ENCODE data around the gene FLVCR1.

Gene FLVCR1

DNA sequence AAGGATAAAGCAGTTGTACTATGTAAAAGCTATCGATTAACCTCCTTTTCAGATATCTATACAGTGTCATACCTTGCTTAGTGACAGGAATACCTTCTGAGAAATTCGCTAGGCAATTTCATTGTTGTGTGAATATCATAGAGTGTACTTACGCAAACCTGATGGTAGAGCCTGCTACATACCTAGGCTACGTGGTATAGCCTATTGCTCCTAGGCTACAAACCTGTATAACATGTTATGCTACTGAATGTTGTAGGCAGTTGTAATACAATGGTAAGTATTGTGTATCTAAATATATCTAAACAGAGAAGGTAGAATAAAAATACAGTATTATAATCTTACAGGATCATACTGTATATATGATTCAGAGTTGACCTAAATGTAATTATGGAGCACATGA, 26.5 kb downstream of the FLVCR1 start:
- H3K14ac ChIP-seq (ENCODE audit: low read length) = no peak overlapping the region
- H2AFZ ChIP-seq (ENCODE audit: insufficient read depth, low read length, poor library complexity) = no peak overlapping the region
- H2AK5ac ChIP-seq (ENCODE audit: low read length) = no peak overlapping the region
- H3K4me2 ChIP-seq (ENCODE audit: low read length) = no peak overlapping the region
- H2BK12ac ChIP-seq (ENCODE audit: low read length) = no peak overlapping the region
- H3K23ac ChIP-seq (ENCODE audit: low read length) = no peak overlapping the region
- no peak overlapping the region for H2BK120ac ChIP-seq (ENCODE audit: insufficient read depth, low read length, poor library complexity)
- WGBS (ENCODE audit: extremely low coverage, insufficient coverage, insufficient read length) = no CpG with 5 or more reads among the region's 4 CpGs
- no peak overlapping the region for H2BK5ac ChIP-seq (ENCODE audit: low read depth, low read length, poor library complexity)
- no peaks in the 10 kb centered on the region for H3K4me1 ChIP-seq (ENCODE audit: control insufficient read depth in 1 of 2, insufficient read depth in 2 of 2, low read length in 2 of 2)
- no peaks in the 10 kb centered on the region for H3K27me3 ChIP-seq (ENCODE audit: insufficient read depth, low read length)
- H4K91ac ChIP-seq (ENCODE audit: low read depth, low read length) = no peak overlapping the region
- no peak overlapping the region for H4K12ac ChIP-seq (ENCODE audit: low read depth, low read length)
- H3K9me3 ChIP-seq (ENCODE audit: insufficient read depth, low read depth, low read length) = no peaks in the 10 kb centered on the region
- peak; percentile 46 to 79 for DNase-seq
- H3K27ac ChIP-seq (ENCODE audit: low read depth, low read length) = no peak overlapping the region
- peaks cover 16 to 19% of the 10 kb centered on the region in 2 experiments for H3K36me3 ChIP-seq (ENCODE audit: control insufficient read depth in 1 of 2, insufficient read depth in 2 of 2, low read length in 2 of 2)
- no peak overlapping the region for H4K8ac ChIP-seq (ENCODE audit: low read depth, low read length)
- H3K18ac ChIP-seq (ENCODE audit: low read length) = no peak overlapping the region
- no peak overlapping the region for H3K9ac ChIP-seq (ENCODE audit: low read length)
- H3K79me2 ChIP-seq (ENCODE audit: control insufficient read depth, insufficient read depth, low read length, poor library complexity) = no peaks in the 10 kb centered on the region
- H3K4me3 ChIP-seq (ENCODE audit: low read depth, low read length) = no peak overlapping the region
- H3K79me1 ChIP-seq (ENCODE audit: low read length) = no peaks in the 10 kb centered on the region
- no peak overlapping the region for H3K4ac ChIP-seq (ENCODE audit: low read depth, low read length)

DNA sequence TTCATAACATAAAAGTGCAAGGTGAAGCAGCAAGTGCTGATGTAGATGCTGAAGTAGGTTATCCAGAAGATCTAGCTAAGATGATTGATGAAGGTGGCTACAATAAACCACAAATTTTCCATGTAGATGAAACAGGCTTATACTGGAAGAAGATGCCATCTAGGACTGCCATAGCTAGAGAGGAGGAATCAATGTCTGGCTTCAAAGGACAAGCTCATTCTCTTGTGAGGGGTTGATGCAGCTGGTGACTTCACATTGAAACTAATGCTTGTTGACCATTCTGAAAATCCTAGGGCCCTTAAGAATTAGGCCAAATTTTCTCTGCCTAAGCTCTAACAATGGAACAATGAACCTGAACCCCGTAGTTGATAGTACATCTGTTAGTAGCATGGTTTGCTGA, 34.0 kb downstream of the FLVCR1 start:
- WGBS (ENCODE audit: extremely low coverage, insufficient coverage, insufficient read length) = no CpG with 5 or more reads among the region's 1 CpG

GRCh38 chr1:212899845-212900244, 41.8 kb downstream of the FLVCR1 start:
- H3K4ac ChIP-seq (ENCODE audit: low read depth, low read length) = no peak overlapping the region
- no peak overlapping the region for H3K14ac ChIP-seq (ENCODE audit: low read length)
- no CpG with 5 or more reads among the region's 1 CpG for WGBS (ENCODE audit: extremely low coverage, insufficient coverage, insufficient read length)
- no peak overlapping the region for H3K18ac ChIP-seq (ENCODE audit: low read length)
- H4K91ac ChIP-seq (ENCODE audit: low read depth, low read length) = no peak overlapping the region
- H2BK120ac ChIP-seq (ENCODE audit: insufficient read depth, low read length, poor library complexity) = no peak overlapping the region
- H4K8ac ChIP-seq (ENCODE audit: low read depth, low read length) = no peak overlapping the region
- H2BK5ac ChIP-seq (ENCODE audit: low read depth, low read length, poor library complexity) = no peak overlapping the region
- peaks cover 17% of the 10 kb centered on the region in 2 experiments for H3K36me3 ChIP-seq (ENCODE audit: control insufficient read depth in 1 of 2, insufficient read depth in 2 of 2, low read length in 2 of 2)
- H3K9me3 ChIP-seq (ENCODE audit: insufficient read depth, low read depth, low read length) = peaks cover 5% of the 10 kb centered on the region
- no peak overlapping the region for H4K12ac ChIP-seq (ENCODE audit: low read depth, low read length)
- no peak overlapping the region for H3K9ac ChIP-seq (ENCODE audit: low read length)
- H2AFZ ChIP-seq (ENCODE audit: insufficient read depth, low read length, poor library complexity) = no peak overlapping the region
- DNase-seq = no peak
- H3K27me3 ChIP-seq (ENCODE audit: insufficient read depth, low read length) = no peaks in the 10 kb centered on the region
- no peak overlapping the region for H3K4me2 ChIP-seq (ENCODE audit: low read length)
- H3K23ac ChIP-seq (ENCODE audit: low read length) = no peak overlapping the region
- H2AK5ac ChIP-seq (ENCODE audit: low read length) = no peak overlapping the region
- no peaks in the 10 kb centered on the region for H3K4me1 ChIP-seq (ENCODE audit: control insufficient read depth in 1 of 2, insufficient read depth in 2 of 2, low read length in 2 of 2)
- no peak overlapping the region for H2BK12ac ChIP-seq (ENCODE audit: low read length)
- H3K79me2 ChIP-seq (ENCODE audit: control insufficient read depth, insufficient read depth, low read length, poor library complexity) = no peaks in the 10 kb centered on the region
- H3K4me3 ChIP-seq (ENCODE audit: low read depth, low read length) = no peak overlapping the region
- H3K79me1 ChIP-seq (ENCODE audit: low read length) = no peaks in the 10 kb centered on the region
- H3K27ac ChIP-seq (ENCODE audit: low read depth, low read length) = no peak overlapping the region

More for the DNA sequence above, 34.0 kb downstream of the FLVCR1 start:
- no peak for DNase-seq
- no peak overlapping the region for H4K12ac ChIP-seq (ENCODE audit: low read depth, low read length)
- H3K9me3 ChIP-seq (ENCODE audit: insufficient read depth, low read depth, low read length) = no peaks in the 10 kb centered on the region
- no peak overlapping the region for H3K27ac ChIP-seq (ENCODE audit: low read depth, low read length)
- no peaks in the 10 kb centered on the region for H3K27me3 ChIP-seq (ENCODE audit: insufficient read depth, low read length)
- no peaks in the 10 kb centered on the region for H3K79me2 ChIP-seq (ENCODE audit: control insufficient read depth, insufficient read depth, low read length, poor library complexity)
- no peak overlapping the region for H3K4ac ChIP-seq (ENCODE audit: low read depth, low read length)
- no peak overlapping the region for H3K23ac ChIP-seq (ENCODE audit: low read length)
- no peak overlapping the region for H3K9ac ChIP-seq (ENCODE audit: low read length)
- no peak overlapping the region for H3K4me2 ChIP-seq (ENCODE audit: low read length)
- no peak overlapping the region for H4K8ac ChIP-seq (ENCODE audit: low read depth, low read length)
- H4K91ac ChIP-seq (ENCODE audit: low read depth, low read length) = no peak overlapping the region
- H3K79me1 ChIP-seq (ENCODE audit: low read length) = no peaks in the 10 kb centered on the region
- peaks cover 15 to 18% of the 10 kb centered on the region in 2 experiments for H3K36me3 ChIP-seq (ENCODE audit: control insufficient read depth in 1 of 2, insufficient read depth in 2 of 2, low read length in 2 of 2)
- no peak overlapping the region for H2BK120ac ChIP-seq (ENCODE audit: insufficient read depth, low read length, poor library complexity)
- no peak overlapping the region for H2BK12ac ChIP-seq (ENCODE audit: low read length)
- no peak overlapping the region for H2AK5ac ChIP-seq (ENCODE audit: low read length)
- H3K14ac ChIP-seq (ENCODE audit: low read length) = no peak overlapping the region
- no peak overlapping the region for H2BK5ac ChIP-seq (ENCODE audit: low read depth, low read length, poor library complexity)
- no peak overlapping the region for H2AFZ ChIP-seq (ENCODE audit: insufficient read depth, low read length, poor library complexity)
- H3K4me1 ChIP-seq (ENCODE audit: control insufficient read depth in 1 of 2, insufficient read depth in 2 of 2, low read length in 2 of 2) = no peaks in the 10 kb centered on the region
- no peak overlapping the region for H3K18ac ChIP-seq (ENCODE audit: low read length)
- no peak overlapping the region for H3K4me3 ChIP-seq (ENCODE audit: low read depth, low read length)

GRCh38 chr1:212901290-212901689, 43.2 kb downstream of the FLVCR1 start:
- H4K91ac ChIP-seq (ENCODE audit: low read depth, low read length) = no peak overlapping the region
- no peak for DNase-seq
- no peak overlapping the region for H4K8ac ChIP-seq (ENCODE audit: low read depth, low read length)
- peaks cover 16 to 17% of the 10 kb centered on the region in 2 experiments for H3K36me3 ChIP-seq (ENCODE audit: control insufficient read depth in 1 of 2, insufficient read depth in 2 of 2, low read length in 2 of 2)
- no peak overlapping the region for H3K9ac ChIP-seq (ENCODE audit: low read length)
- no peak overlapping the region for H2AFZ ChIP-seq (ENCODE audit: insufficient read depth, low read length, poor library complexity)
- H3K4me2 ChIP-seq (ENCODE audit: low read length) = no peak overlapping the region
- no peak overlapping the region for H3K4ac ChIP-seq (ENCODE audit: low read depth, low read length)
- no peak overlapping the region for H3K4me3 ChIP-seq (ENCODE audit: low read depth, low read length)
- H3K14ac ChIP-seq (ENCODE audit: low read length) = no peak overlapping the region
- peaks cover 5% of the 10 kb centered on the region for H3K9me3 ChIP-seq (ENCODE audit: insufficient read depth, low read depth, low read length)
- no peak overlapping the region for H2BK12ac ChIP-seq (ENCODE audit: low read length)
- H2BK120ac ChIP-seq (ENCODE audit: insufficient read depth, low read length, poor library complexity) = no peak overlapping the region
- H3K79me1 ChIP-seq (ENCODE audit: low read length) = no peaks in the 10 kb centered on the region
- no CpG with 5 or more reads among the region's 2 CpGs for WGBS (ENCODE audit: extremely low coverage, insufficient coverage, insufficient read length)
- no peak overlapping the region for H3K23ac ChIP-seq (ENCODE audit: low read length)
- no peaks in the 10 kb centered on the region for H3K4me1 ChIP-seq (ENCODE audit: control insufficient read depth in 1 of 2, insufficient read depth in 2 of 2, low read length in 2 of 2)
- H2AK5ac ChIP-seq (ENCODE audit: low read length) = no peak overlapping the region
- no peak overlapping the region for H2BK5ac ChIP-seq (ENCODE audit: low read depth, low read length, poor library complexity)
- no peaks in the 10 kb centered on the region for H3K27me3 ChIP-seq (ENCODE audit: insufficient read depth, low read length)
- no peak overlapping the region for H3K27ac ChIP-seq (ENCODE audit: low read depth, low read length)
- no peak overlapping the region for H3K18ac ChIP-seq (ENCODE audit: low read length)
- H3K79me2 ChIP-seq (ENCODE audit: control insufficient read depth, insufficient read depth, low read length, poor library complexity) = no peaks in the 10 kb centered on the region
- no peak overlapping the region for H4K12ac ChIP-seq (ENCODE audit: low read depth, low read length)

Measured in trophoblast cell (in vitro differentiated cells and primary cell).